Fibroblast of skin of left biceps (primary cell): ENCODE measurements around the gene CMTM4.

ENCODE experiments used
- DNase-seq, 2 experiments: peaks; one replicate each; pipeline ENCODE4 v3.0.0-alpha.2; 2013; ENCODE audit warnings: low read depth in 2 of 2

CMTM4 gene

GRCh38 chr16:66566051-66566901 is 130.3 kb downstream of the CMTM4 start, which contains the start of gene CMTM1:
TSS of gene CMTM1 (plus strand) at chr16:66566439. CDS start at chr16:66566514, 75 bp downstream.
- DNase-seq, result no peak
